PC-9 (cell line): ENCODE measurements around the gene CDKN1A. TPM values are rescaled to one million over a fixed set of nuclear protein-coding genes. Genes with fewer than 3 reads are reported as not detected.

Experiments used
- BruUV-seq: library from RNA; stranded (reverse); fragments of 400-500 nt; replicated peaks from 2 replicates; lab custom pipeline; 2021; lab: Mats Ljungman, UMichigan
- CTCF ChIA-PET: fragments of 300-600 bp; sonication (Branson Sonifier 250); formaldehyde crosslinking; loops from one replicate; lab custom pipeline; 2022; ENCODE audit warnings: antibody characterized with exemption; lab: Charles Lee
- POLR2A ChIA-PET: fragments of 300-600 bp; sonication (Branson Sonifier 250); formaldehyde crosslinking; loops from one replicate; lab custom pipeline; 2022; ENCODE audit warnings: antibody characterized with exemption; ENCODE audit not compliant: unreplicated experiment; lab: Charles Lee
- DNase-seq, 2 experiments: peaks; one replicate each; pipeline versions ENCODE4 v3.0.0 to v3.0.0-alpha.2; 2015 to 2022; ENCODE audit warnings: mixed read lengths in 1 of 2
- H2AFZ ChIP-seq: fragments of 200-600 bp; sonication (generic); 2 replicates; pipeline ENCODE4 v1.8.1; 2017; ENCODE audit warnings: antibody characterized with exemption
- H3F3A ChIP-seq: fragments of 200-600 bp; sonication (generic); 2 replicates; pipeline ENCODE4 v1.8.1; 2017; ENCODE audit warnings: antibody characterized with exemption, mild to moderate bottlenecking, low read depth; ENCODE audit not compliant: insufficient read depth
- H3K27ac ChIP-seq: fragments of 200-600 bp; sonication (generic); 2 replicates; pipeline ENCODE4 v1.6.1; 2016; ENCODE audit warnings: mixed run types
- H3K27me3 ChIP-seq: fragments of 200-600 bp; sonication (generic); 2 replicates; pipeline ENCODE4 v1.6.1; 2016; ENCODE audit warnings: low read depth, mixed run types; ENCODE audit not compliant: insufficient read depth
- H3K36me3 ChIP-seq: fragments of 200-600 bp; sonication (generic); 2 replicates; pipeline ENCODE4 v1.6.1; 2016; ENCODE audit warnings: low read depth, mixed run types
- H3K4me1 ChIP-seq: fragments of 200-600 bp; sonication (generic); replicated peaks from 2 replicates; pipeline ENCODE4 v1.6.1; 2016; ENCODE audit warnings: mixed run types; ENCODE audit not compliant: insufficient read depth
- H3K4me2 ChIP-seq: fragments of 200-600 bp; sonication (generic); 2 replicates; pipeline ENCODE4 v1.6.1; 2017; ENCODE audit warnings: mixed run types
- H3K4me3 ChIP-seq: fragments of 200-600 bp; sonication (generic); 2 replicates; pipeline ENCODE4 v1.6.1; 2016; ENCODE audit warnings: mixed run types
- H3K79me2 ChIP-seq: fragments of 200-600 bp; sonication (generic); 2 replicates; pipeline ENCODE4 v1.6.1; 2017; ENCODE audit warnings: low read depth, mixed run types
- H3K9me2 ChIP-seq: fragments of 200-600 bp; sonication (generic); 2 replicates; pipeline ENCODE4 v1.8.1; 2017; ENCODE audit warnings: mild to moderate bottlenecking; ENCODE audit not compliant: insufficient read depth
- H3K9me3 ChIP-seq: fragments of 200-600 bp; sonication (generic); 2 replicates; pipeline ENCODE4 v1.8.1; 2016; ENCODE audit warnings: low read depth; ENCODE audit not compliant: insufficient read depth
- H4K20me1 ChIP-seq: fragments of 200-600 bp; sonication (generic); 2 replicates; pipeline ENCODE4 v1.8.1; 2017; ENCODE audit not compliant: insufficient read depth
- CTCF ChIP-seq: fragments of 200-600 bp; sonication (generic); conservative IDR thresholded peaks from 2 replicates; pipeline ENCODE4 v1.6.1; 2017; ENCODE audit warnings: mixed run types, antibody characterized with exemption, mild to moderate bottlenecking, moderate library complexity
- EZH2 ChIP-seq: fragments of 200-600 bp; sonication (generic); IDR thresholded peaks from 2 replicates; pipeline ENCODE4 v1.8.0; 2017; ENCODE audit warnings: antibody characterized with exemption, low read depth
- intact Hi-C: fragments of 100-400 bp; cut with micrococcal nuclease; formaldehyde crosslinking; loops from one replicate; pipeline ENCODE4 v1.10.0; 2022; ENCODE audit not compliant: unreplicated experiment
- total RNA-seq: library from RNA; stranded (reverse); gene quantifications from 2 replicates; pipeline ENCODE4 v1.2.3, GENCODE V29; 2021

The CDKN1A gene
- total RNA-seq, 1 experiment from 2014 or later, result 14.8 TPM

GRCh38 chr6:36639171-36639808 lies 39.2 kb upstream of the CDKN1A start:
- Histone ChIP-seq H3K27ac (no peak overlapping the region), H3K9me2 (no peaks in the 10 kb centered on the region), H3K9me3 (no peaks in the 10 kb centered on the region), H3K36me3 (no peaks in the 10 kb centered on the region), H3K4me3 (no peak overlapping the region), H4K20me1 (no peaks in the 10 kb centered on the region), H3K4me1 (peaks cover 22% of the 10 kb centered on the region), H2AFZ (no peak overlapping the region), H3K27me3 (no peaks in the 10 kb centered on the region), H3K79me2 (no peaks in the 10 kb centered on the region), H3F3A (peaks cover 21% of the 10 kb centered on the region), H3K4me2 (no peak overlapping the region)
- TF ChIP-seq EZH2, result no peak
- TF ChIP-seq CTCF, result no peak
- BruUV-seq, result no TSS peak
- CTCF ChIA-PET, result no interaction called here
- POLR2A ChIA-PET, result no interaction called here
- no peak for DNase-seq
- intact Hi-C loops, result no loop called here

- TF ChIP-seq EZH2, result no peak
- no peak for TF ChIP-seq CTCF
- BruUV-seq, result no TSS peak
Observed at GRCh38 chr6:36641543-36641942, 37.0 kb upstream of the CDKN1A start.

GRCh38 chr6:36642913-36643817 lies 35.3 kb upstream of the CDKN1A start:
- Histone ChIP-seq H3K9me3 (no peaks in the 10 kb centered on the region), H3K36me3 (no peaks in the 10 kb centered on the region), H3K9me2 (no peaks in the 10 kb centered on the region), H3F3A (peaks cover 32% of the 10 kb centered on the region), H3K4me3 (no peak overlapping the region), H4K20me1 (no peaks in the 10 kb centered on the region), H3K27ac (peak overlapping the region; percentile 45), H3K4me2 (peak overlapping the region; percentile 3; the same call in 1 of the 2 replicates), H3K79me2 (no peaks in the 10 kb centered on the region), H3K4me1 (peaks cover 30% of the 10 kb centered on the region), H3K27me3 (no peaks in the 10 kb centered on the region), H2AFZ (no peak overlapping the region)
- DNase-seq, result peak; percentile 47 to 56
- ChIA-PET POLR2A (interaction anchor here (0.5 to 0.7 kb wide), 2 partner anchors 125 to 329 kb away, joined by 4 to 15 read pairs; no protein-coding TSS in a partner anchor), CTCF (interaction anchor here (0.6 kb wide), 1 partner anchor 131 kb away, joined by 3 read pairs; no protein-coding TSS in a partner anchor)
- BruUV-seq, result no TSS peak
- intact Hi-C loops, result no loop called here
- TF ChIP-seq CTCF (no peak), EZH2 (no peak)

More at GRCh38 chr6:36641543-36641942, 37.0 kb upstream of the CDKN1A start:
- no peaks in the 10 kb centered on the region for H4K20me1 ChIP-seq
- ChIA-PET CTCF (no interaction called here), POLR2A (no interaction called here)
- H3F3A ChIP-seq, result peaks cover 32% of the 10 kb centered on the region
- H3K9me2 ChIP-seq, result no peaks in the 10 kb centered on the region
- H3K4me3 ChIP-seq, result no peak overlapping the region
- no peak overlapping the region for H3K27ac ChIP-seq
- H3K9me3 ChIP-seq, result no peaks in the 10 kb centered on the region
- no peak for DNase-seq
- no peaks in the 10 kb centered on the region for H3K79me2 ChIP-seq
- H3K4me1 ChIP-seq, result peaks cover 30% of the 10 kb centered on the region
- intact Hi-C loops, result no loop called here
- H2AFZ ChIP-seq, result no peak overlapping the region
- no peaks in the 10 kb centered on the region for H3K36me3 ChIP-seq
- H3K4me2 ChIP-seq, result no peak overlapping the region
- no peaks in the 10 kb centered on the region for H3K27me3 ChIP-seq
